ENCODE data around the gene B3GNT7. TPM values are rescaled to one million over a fixed set of nuclear protein-coding genes. Genes with fewer than 3 reads are reported as not detected.

Gene B3GNT7
- total RNA-seq, 2 experiments from 2014 or later: 7.8 to 8.7 TPM

GRCh38 chr2:231449503-231450054 lies 54.1 kb downstream of the B3GNT7 start:
- peaks cover 34% of the 10 kb centered on the region for H3K36me3 ChIP-seq (ENCODE audit: insufficient read depth, low read length)
- CTCF ChIA-PET (ENCODE audit: unreplicated experiment): no interaction called here
- intact Hi-C loops (cut with micrococcal nuclease; ENCODE audit: unreplicated experiment): loop anchor here (5.0 kb wide), 1 partner anchor 347 kb away; no protein-coding TSS in a partner anchor
- no peak overlapping the region for H3K4me3 ChIP-seq (ENCODE audit: low read depth, low read length, poor library complexity, severe bottlenecking)
- H3K4me2 ChIP-seq (ENCODE audit: low read length): no peak overlapping the region
- DNase-seq (ENCODE audit: low spot score): no peak
- H4K20me1 ChIP-seq (ENCODE audit: insufficient read depth, low read length): no peaks in the 10 kb centered on the region
- H3K4me1 ChIP-seq (ENCODE audit: insufficient read depth, low read length, poor library complexity, severe bottlenecking): no peaks in the 10 kb centered on the region
- H2AFZ ChIP-seq (ENCODE audit: low read length): no peak overlapping the region
- no peaks in the 10 kb centered on the region for H3K79me2 ChIP-seq (ENCODE audit: insufficient read depth, low read depth, low read length)
- TF ChIP-seq EZH2phosphoT487 (IDR thresholded peaks at IDR 0.05; ENCODE audit: borderline replicate concordance, low read depth, low read length): no peak
- TF ChIP-seq, protein P1, sequence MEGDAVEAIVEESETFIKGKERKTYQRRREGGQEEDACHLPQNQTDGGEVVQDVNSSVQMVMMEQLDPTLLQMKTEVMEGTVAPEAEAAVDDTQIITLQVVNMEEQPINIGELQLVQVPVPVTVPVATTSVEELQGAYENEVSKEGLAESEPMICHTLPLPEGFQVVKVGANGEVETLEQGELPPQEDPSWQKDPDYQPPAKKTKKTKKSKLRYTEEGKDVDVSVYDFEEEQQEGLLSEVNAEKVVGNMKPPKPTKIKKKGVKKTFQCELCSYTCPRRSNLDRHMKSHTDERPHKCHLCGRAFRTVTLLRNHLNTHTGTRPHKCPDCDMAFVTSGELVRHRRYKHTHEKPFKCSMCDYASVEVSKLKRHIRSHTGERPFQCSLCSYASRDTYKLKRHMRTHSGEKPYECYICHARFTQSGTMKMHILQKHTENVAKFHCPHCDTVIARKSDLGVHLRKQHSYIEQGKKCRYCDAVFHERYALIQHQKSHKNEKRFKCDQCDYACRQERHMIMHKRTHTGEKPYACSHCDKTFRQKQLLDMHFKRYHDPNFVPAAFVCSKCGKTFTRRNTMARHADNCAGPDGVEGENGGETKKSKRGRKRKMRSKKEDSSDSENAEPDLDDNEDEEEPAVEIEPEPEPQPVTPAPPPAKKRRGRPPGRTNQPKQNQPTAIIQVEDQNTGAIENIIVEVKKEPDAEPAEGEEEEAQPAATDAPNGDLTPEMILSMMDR (conservative IDR thresholded peaks at IDR 0.05; ENCODE audit: low read length): no peak
- no peak overlapping the region for H3K27ac ChIP-seq (ENCODE audit: low read depth, low read length, poor library complexity, severe bottlenecking)
- POLR2A ChIA-PET: no interaction called here
- H3K9me2 ChIP-seq (ENCODE audit: insufficient read depth, low read length): no peaks in the 10 kb centered on the region
- H3K9me3 ChIP-seq (ENCODE audit: low read length): no peaks in the 10 kb centered on the region
- no TSS peak for BruUV-seq (replicated peaks)

DNA sequence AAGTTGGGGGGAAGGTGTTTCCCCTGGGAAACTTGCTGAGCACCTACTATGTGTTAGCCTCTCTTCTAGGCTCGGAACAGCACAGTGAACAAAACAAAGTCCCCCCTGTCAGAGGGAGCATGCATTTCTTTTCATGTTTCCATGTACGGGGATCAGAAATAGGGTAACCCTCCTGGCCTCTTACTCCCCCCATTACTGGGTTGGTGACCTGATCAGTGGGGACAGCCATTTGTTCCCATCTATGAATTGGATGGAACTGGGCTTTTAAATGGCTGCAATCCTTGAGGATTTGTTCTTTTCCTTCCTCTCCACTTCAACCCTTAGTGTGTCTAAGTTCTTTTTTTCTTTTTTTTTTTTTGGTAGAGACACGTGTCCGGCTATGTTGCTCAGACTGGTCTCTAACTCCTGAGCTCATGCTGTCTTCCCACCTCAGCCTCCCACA lies 55.1 kb downstream of the B3GNT7 start:
- 0 out of 2 replicates have a peak, but pooled peaks cover 4% of the 10 kb centered on the region for H4K20me1 ChIP-seq (ENCODE audit: insufficient read depth, low read length)
- intact Hi-C loops (cut with micrococcal nuclease; ENCODE audit: unreplicated experiment): loop anchor here (5.0 kb wide), 1 partner anchor 348 kb away; no protein-coding TSS in a partner anchor
- no peak overlapping the region for H2AFZ ChIP-seq (ENCODE audit: low read length)
- ChIA-PET CTCF (ENCODE audit: unreplicated experiment) (no interaction called here), POLR2A (interaction anchor here (0.6 to 0.7 kb wide), 2 partner anchors 224 to 372 kb away, joined by 3 to 6 read pairs; no protein-coding TSS in a partner anchor)
- no peaks in the 10 kb centered on the region for H3K9me2 ChIP-seq (ENCODE audit: insufficient read depth, low read length)
- peaks cover 44% of the 10 kb centered on the region for H3K36me3 ChIP-seq (ENCODE audit: insufficient read depth, low read length)
- no peak overlapping the region for H3K4me2 ChIP-seq (ENCODE audit: low read length)
- no peak for DNase-seq (ENCODE audit: low spot score)
- TF ChIP-seq EZH2phosphoT487 (IDR thresholded peaks at IDR 0.05; ENCODE audit: borderline replicate concordance, low read depth, low read length): no peak
- TF ChIP-seq, protein P1 (conservative IDR thresholded peaks at IDR 0.05; ENCODE audit: low read length): no peak
- no TSS peak for BruUV-seq (replicated peaks)
- H3K27ac ChIP-seq (ENCODE audit: low read depth, low read length, poor library complexity, severe bottlenecking): no peak overlapping the region
- no peaks in the 10 kb centered on the region for H3K79me2 ChIP-seq (ENCODE audit: insufficient read depth, low read depth, low read length)
- H3K9me3 ChIP-seq (ENCODE audit: low read length): no peaks in the 10 kb centered on the region
- H3K4me3 ChIP-seq (ENCODE audit: low read depth, low read length, poor library complexity, severe bottlenecking): no peak overlapping the region
- no peaks in the 10 kb centered on the region for H3K4me1 ChIP-seq (ENCODE audit: insufficient read depth, low read length, poor library complexity, severe bottlenecking)

Small RNA genes within 50 kb of the gene (microRNA-seq; reads per million reads assigned to microRNA genes)
- not detected for gene MIR4777 (ENCODE audit: borderline replicate concordance)

Small RNA genes within 50 kb of the gene (small RNA-seq; reads per million reads assigned to genes)
- gene MIR4777: not detected

Other genes with a start within 250 kb of the B3GNT7 start
- 6.6 and 10.9 TPM in 2 replicates for gene ARMC9, start 197.1 kb upstream of the B3GNT7 start, total RNA-seq (2014; rRNA removed; shearing (Covaris generic))
- 11.0 and 12.2 TPM in 2 replicates for gene ARMC9, start 197.1 kb upstream of the B3GNT7 start, total RNA-seq (2022)
- 255 and 413 TPM in 2 replicates for gene NCL, start 68.8 kb downstream of the B3GNT7 start, total RNA-seq (2014; rRNA removed; shearing (Covaris generic))
- 895 and 1,007 TPM in 2 replicates for gene NCL, start 68.8 kb downstream of the B3GNT7 start, total RNA-seq (2022)
- not detected in 2 replicates for gene NMUR1, start 134.7 kb downstream of the B3GNT7 start, total RNA-seq (2014; rRNA removed; shearing (Covaris generic))
- not detected in 2 replicates for gene NMUR1, start 134.7 kb downstream of the B3GNT7 start, total RNA-seq (2022)
- gene TEX44, start 197.2 kb downstream of the B3GNT7 start, total RNA-seq (2014; rRNA removed; shearing (Covaris generic)): not detected in 2 replicates
- not detected in 2 replicates for gene TEX44, start 197.2 kb downstream of the B3GNT7 start, total RNA-seq (2022)